A673 (cell line): ENCODE data around the gene SLC6A9. TPM values are rescaled to one million over a fixed set of nuclear protein-coding genes. Genes with fewer than 3 reads are reported as not detected.

Experiments used
- BruUV-seq: library from RNA; stranded (reverse); fragments of 400-500 nt; replicated peaks from 2 replicates; lab custom pipeline; 2021; lab: Mats Ljungman, UMichigan
- CTCF ChIA-PET: fragments of 300-600 bp; sonication (Branson Sonifier 250); formaldehyde crosslinking; loops from one replicate; lab custom pipeline; 2022; ENCODE audit warnings: antibody characterized with exemption; lab: Charles Lee
- POLR2A ChIA-PET: fragments of 300-600 bp; sonication (Branson Sonifier 250); formaldehyde crosslinking; loops from one replicate; lab custom pipeline; 2022; ENCODE audit warnings: antibody characterized with exemption; ENCODE audit not compliant: low non-redundant PET; lab: Charles Lee
- DNase-seq: peaks from one replicate; pipeline ENCODE4 v3.0.0-alpha.2; 2015; ENCODE audit warnings: low spot score
- H3K27ac ChIP-seq: fragments of 200-600 bp; sonication (generic); 2 replicates; pipeline ENCODE4 v1.5.1; 2016; ENCODE audit warnings: mixed run types, low read depth, mild to moderate bottlenecking, mixed read lengths, antibody characterized with exemption, low read length; ENCODE audit not compliant: poor library complexity, severe bottlenecking
- H3K27me3 ChIP-seq: fragments of 200-600 bp; sonication (generic); replicated peaks from 2 replicates; pipeline ENCODE4 v1.6.1; 2017; ENCODE audit warnings: mixed run types, low read depth, mild to moderate bottlenecking, mixed read lengths, antibody characterized with exemption, low read length; ENCODE audit not compliant: insufficient read depth, poor library complexity
- H3K36me3 ChIP-seq: fragments of 200-600 bp; sonication (generic); 2 replicates; pipeline ENCODE4 v1.6.1; 2016; ENCODE audit warnings: mixed run types, mild to moderate bottlenecking, mixed read lengths, antibody characterized with exemption, low read length; ENCODE audit not compliant: insufficient read depth, poor library complexity, severe bottlenecking
- H3K4me1 ChIP-seq: fragments of 200-600 bp; sonication (generic); 2 replicates; pipeline ENCODE4 v1.6.1; 2017; ENCODE audit warnings: mixed run types, mild to moderate bottlenecking, mixed read lengths, antibody characterized with exemption, low read length; ENCODE audit not compliant: insufficient read depth, poor library complexity, severe bottlenecking
- H3K4me3 ChIP-seq: fragments of 200-600 bp; sonication (generic); 2 replicates; pipeline ENCODE4 v1.5.1; 2016; ENCODE audit warnings: low read depth, mixed run types, mild to moderate bottlenecking, mixed read lengths, low read length; ENCODE audit not compliant: poor library complexity, severe bottlenecking
- H3K9me3 ChIP-seq: fragments of 200-600 bp; sonication (generic); 2 replicates; pipeline ENCODE4 v1.6.1; 2016; ENCODE audit warnings: mixed run types, low read depth, mild to moderate bottlenecking, mixed read lengths, antibody characterized with exemption, low read length; ENCODE audit not compliant: poor library complexity, severe bottlenecking
- EZH2 ChIP-seq: fragments of 200-600 bp; sonication (generic); IDR thresholded peaks from 2 replicates; pipeline ENCODE4 v1.6.1; 2017; ENCODE audit warnings: borderline replicate concordance, low read depth, mild to moderate bottlenecking, mixed read lengths, antibody characterized with exemption, low read length; ENCODE audit not compliant: poor library complexity, severe bottlenecking
- intact Hi-C: fragments of 100-400 bp; cut with micrococcal nuclease; formaldehyde crosslinking; loops from one replicate; pipeline ENCODE4 v1.10.0; 2022; ENCODE audit not compliant: unreplicated experiment
- total RNA-seq: library from RNA; stranded (reverse); gene quantifications from 2 replicates; pipeline ENCODE4 v1.2.3, GENCODE V29; 2021
- TF ChIP-seq, protein P1 (sequence below): fragments of 300-800, 200-600 bp; sonication (generic); conservative IDR thresholded peaks from 2 replicates; pipeline ENCODE4 v1.5.1; 2017; ENCODE audit warnings: low read depth, mild to moderate bottlenecking, antibody characterized with exemption, low read length, moderate library complexity, mixed read lengths

The SLC6A9 gene
- total RNA-seq, 1 experiment from 2014 or later: 31.4 TPM

- Histone ChIP-seq H3K9me3 (no peaks in the 10 kb centered on the region), H3K27ac (peak overlapping the region; percentile 90), H3K4me1 (peaks cover 28% of the 10 kb centered on the region), H3K4me3 (no peak overlapping the region), H3K27me3 (no peaks in the 10 kb centered on the region), H3K36me3 (no peaks in the 10 kb centered on the region)
- TF ChIP-seq, protein P1, sequence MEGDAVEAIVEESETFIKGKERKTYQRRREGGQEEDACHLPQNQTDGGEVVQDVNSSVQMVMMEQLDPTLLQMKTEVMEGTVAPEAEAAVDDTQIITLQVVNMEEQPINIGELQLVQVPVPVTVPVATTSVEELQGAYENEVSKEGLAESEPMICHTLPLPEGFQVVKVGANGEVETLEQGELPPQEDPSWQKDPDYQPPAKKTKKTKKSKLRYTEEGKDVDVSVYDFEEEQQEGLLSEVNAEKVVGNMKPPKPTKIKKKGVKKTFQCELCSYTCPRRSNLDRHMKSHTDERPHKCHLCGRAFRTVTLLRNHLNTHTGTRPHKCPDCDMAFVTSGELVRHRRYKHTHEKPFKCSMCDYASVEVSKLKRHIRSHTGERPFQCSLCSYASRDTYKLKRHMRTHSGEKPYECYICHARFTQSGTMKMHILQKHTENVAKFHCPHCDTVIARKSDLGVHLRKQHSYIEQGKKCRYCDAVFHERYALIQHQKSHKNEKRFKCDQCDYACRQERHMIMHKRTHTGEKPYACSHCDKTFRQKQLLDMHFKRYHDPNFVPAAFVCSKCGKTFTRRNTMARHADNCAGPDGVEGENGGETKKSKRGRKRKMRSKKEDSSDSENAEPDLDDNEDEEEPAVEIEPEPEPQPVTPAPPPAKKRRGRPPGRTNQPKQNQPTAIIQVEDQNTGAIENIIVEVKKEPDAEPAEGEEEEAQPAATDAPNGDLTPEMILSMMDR: no peak
- TF ChIP-seq EZH2: no peak
- POLR2A ChIA-PET: interaction anchor here (0.6 kb wide), 1 partner anchor 10 kb away, joined by 4 read pairs; no protein-coding TSS in a partner anchor
- TSS peak; percentile 45 for BruUV-seq
- CTCF ChIA-PET: no interaction called here
- intact Hi-C loops: no loop called here
- no peak for DNase-seq
Measured at GRCh38 chr1:44032170-44032790, 1.0 kb upstream of the SLC6A9 start.

- H3K4me3 ChIP-seq: peak overlapping the region; percentile 91
- no peaks in the 10 kb centered on the region for H3K9me3 ChIP-seq
- peak overlapping the region; percentile 90 for H3K27ac ChIP-seq
- peak; percentile 51 for DNase-seq
- intact Hi-C loops: no loop called here
- H3K27me3 ChIP-seq: no peaks in the 10 kb centered on the region
- ChIA-PET CTCF (interaction anchor here (0.6 to 1.2 kb wide), 4 partner anchors 11 to 267 kb away, joined by 3 to 4 read pairs (median 4); partner anchors contain the start of gene CCDC24), POLR2A (interaction anchor here (0.6 to 0.7 kb wide), 5 partner anchors 16 to 324 kb away, joined by 4 to 10 read pairs (median 9); no protein-coding TSS in a partner anchor)
- BruUV-seq: no TSS peak
- no peaks in the 10 kb centered on the region for H3K36me3 ChIP-seq
- no peak for TF ChIP-seq EZH2
- TF ChIP-seq, protein P1: no peak; the same call in 1 of the 2 replicates
- peaks cover 13% of the 10 kb centered on the region for H3K4me1 ChIP-seq
Measured at GRCh38 chr1:44030605-44031251, 534 bp downstream of the SLC6A9 start.

- POLR2A ChIA-PET: interaction anchor here (0.7 kb wide), 2 partner anchors 16 to 46 kb away, joined by 4 to 6 read pairs; no protein-coding TSS in a partner anchor
- TF ChIP-seq, protein P1: no peak
- no peak for TF ChIP-seq EZH2
Measured at GRCh38 chr1:44029911-44030604, 1.2 kb downstream of the SLC6A9 start.

More at GRCh38 chr1:44029911-44030604, 1.2 kb downstream of the SLC6A9 start:
- CTCF ChIA-PET: interaction anchor here (0.6 to 0.8 kb wide), 2 partner anchors 12 to 266 kb away, joined by 3 read pairs; no protein-coding TSS in a partner anchor
- Histone ChIP-seq H3K9me3 (no peaks in the 10 kb centered on the region), H3K36me3 (no peaks in the 10 kb centered on the region), H3K27me3 (no peaks in the 10 kb centered on the region), H3K27ac (peak overlapping the region; percentile 90), H3K4me3 (peak overlapping the region; percentile 91), H3K4me1 (peaks cover 11% of the 10 kb centered on the region)
- DNase-seq: peak; percentile 95
- no TSS peak for BruUV-seq
- intact Hi-C loops: no loop called here
